Neural progenitor cell (in vitro differentiated cells): ENCODE data around the gene TTYH2. TPM values are rescaled to one million over a fixed set of nuclear protein-coding genes. Genes with fewer than 3 reads are reported as not detected.

ENCODE experiments used
- DNase-seq: peaks from one replicate; pipeline ENCODE4 v3.0.0-alpha.2; 2016; ENCODE audit warnings: low spot score
- H2AFZ ChIP-seq: fragments of 200-600 bp; sonication (generic); replicated peaks from 2 replicates; pipeline ENCODE4 v1.6.1; 2016; ENCODE audit warnings: antibody characterized with exemption
- H3F3A ChIP-seq: fragments of 200-600 bp; sonication (generic); 2 replicates; pipeline ENCODE4 v1.6.1; 2016; ENCODE audit warnings: antibody characterized with exemption, low read depth
- H3K27ac ChIP-seq: fragments of 200-600 bp; sonication (generic); 2 replicates; pipeline ENCODE4 v1.5.1; 2016; ENCODE audit warnings: mild to moderate bottlenecking
- H3K27me3 ChIP-seq: fragments of 200-600 bp; sonication (generic); 2 replicates; pipeline ENCODE4 v1.6.1; 2016; ENCODE audit warnings: mild to moderate bottlenecking, moderate library complexity
- H3K36me3 ChIP-seq: fragments of 200-600 bp; sonication (generic); 2 replicates; pipeline ENCODE4 v1.5.1; 2016
- H3K4me1 ChIP-seq: fragments of 200-600 bp; sonication (generic); 2 replicates; pipeline ENCODE4 v1.6.1; 2016; ENCODE audit warnings: mixed run types
- H3K4me2 ChIP-seq: fragments of 200-600 bp; sonication (generic); 2 replicates; pipeline ENCODE4 v1.6.1; 2016
- H3K4me3 ChIP-seq: fragments of 200-600 bp; sonication (generic); 2 replicates; pipeline ENCODE4 v1.5.1; 2016
- H3K79me2 ChIP-seq: fragments of 200-600 bp; sonication (generic); 2 replicates; pipeline ENCODE4 v1.6.1; 2016; ENCODE audit warnings: low read depth
- H3K9ac ChIP-seq: fragments of 200-600 bp; sonication (generic); 2 replicates; pipeline ENCODE4 v1.6.1; 2016
- H3K9me3 ChIP-seq: fragments of 200-600 bp; sonication (generic); 2 replicates; pipeline ENCODE4 v1.5.1; 2016; ENCODE audit warnings: low read depth
- H4K20me1 ChIP-seq: fragments of 200-600 bp; sonication (generic); 2 replicates; pipeline ENCODE4 v1.6.1; 2016; ENCODE audit warnings: low read depth
- H3K27ac Mint-ChIP-seq: 3 replicates; pipeline ENCODE4 v1.8.0; 2021; ENCODE audit warnings: mixed read lengths
- H3K27me3 Mint-ChIP-seq: 2 replicates; pipeline ENCODE4 v1.8.0; 2022; ENCODE audit warnings: low read depth, mild to moderate bottlenecking, inconsistent platforms, moderate library complexity, mixed read lengths; ENCODE audit not compliant: insufficient read depth
- H3K36me3 Mint-ChIP-seq: 3 replicates; pipeline ENCODE4 v1.8.0; 2021; ENCODE audit warnings: mixed read lengths
- H3K4me1 Mint-ChIP-seq: 3 replicates; pipeline ENCODE4 v1.8.0; 2021; ENCODE audit warnings: mixed read lengths
- H3K4me3 Mint-ChIP-seq: 3 replicates; pipeline ENCODE4 v1.8.0; 2021; ENCODE audit warnings: mild to moderate bottlenecking, moderate library complexity, mixed read lengths
- H3K9me3 Mint-ChIP-seq: 3 replicates; pipeline ENCODE4 v1.8.0; 2020; ENCODE audit warnings: mixed read lengths
- CTCF ChIP-seq: fragments of 200-600 bp; sonication (generic); IDR thresholded peaks from 2 replicates; pipeline ENCODE4 v1.5.1; 2017; ENCODE audit warnings: antibody characterized with exemption, mild to moderate bottlenecking
- EZH2 ChIP-seq: fragments of 200-600 bp; sonication (generic); IDR thresholded peaks from 2 replicates; pipeline ENCODE4 v1.6.1; 2017; ENCODE audit warnings: antibody characterized with exemption, mild to moderate bottlenecking, moderate library complexity
- EZH2phosphoT487 ChIP-seq: fragments of 200-600 bp; sonication (generic); IDR thresholded peaks from 2 replicates; pipeline ENCODE4 v1.6.1; 2017; ENCODE audit warnings: antibody characterized with exemption
- total RNA-seq: library from RNA; depleted of rRNA; stranded (reverse); fragments of >200 nt; gene quantifications from 2 replicates; pipeline ENCODE4 v1.2.3, GENCODE V29; 2015; ENCODE audit warnings: low replicate concordance

Gene TTYH2
- total RNA-seq, 1 donor from 2014 or later: 5.8 TPM

GRCh38 chr17:74235911-74236371 lies 22.6 kb downstream of the TTYH2 start:
- no peaks in the 10 kb centered on the region for H4K20me1 ChIP-seq
- no peaks in the 10 kb centered on the region for H3K27me3 ChIP-seq
- Mint-ChIP-seq H3K27me3 (peaks cover 12% of the 10 kb centered on the region), H3K4me1 (peaks cover 42% of the 10 kb centered on the region), H3K9me3 (no peaks in the 10 kb centered on the region), H3K4me3 (no peak overlapping the region), H3K27ac (peak overlapping the region; percentile 57), H3K36me3 (no peaks in the 10 kb centered on the region)
- H3K4me1 ChIP-seq: peaks cover 46% of the 10 kb centered on the region
- peak; percentile 39 for DNase-seq
- H2AFZ ChIP-seq: no peak overlapping the region
- no peaks in the 10 kb centered on the region for H3K79me2 ChIP-seq
- no peak overlapping the region for H3K4me3 ChIP-seq
- no peaks in the 10 kb centered on the region for H3K36me3 ChIP-seq
- no peak overlapping the region for H3K27ac ChIP-seq
- no peaks in the 10 kb centered on the region for H3K9me3 ChIP-seq
- peaks cover 17% of the 10 kb centered on the region for H3F3A ChIP-seq
- H3K4me2 ChIP-seq: no peak overlapping the region
- no peak for TF ChIP-seq EZH2phosphoT487
- no peak for TF ChIP-seq EZH2
- TF ChIP-seq CTCF: no peak
- no peak overlapping the region for H3K9ac ChIP-seq

- peaks cover 14% of the 10 kb centered on the region for H3K27me3 Mint-ChIP-seq
- Histone ChIP-seq H3K36me3 (no peaks in the 10 kb centered on the region), H3F3A (peaks cover 17% of the 10 kb centered on the region), H3K27me3 (no peaks in the 10 kb centered on the region), H3K9me3 (no peaks in the 10 kb centered on the region), H3K27ac (no peak overlapping the region), H3K4me2 (no peak overlapping the region), H3K79me2 (no peaks in the 10 kb centered on the region), H3K4me1 (peaks cover 38% of the 10 kb centered on the region), H2AFZ (no peak overlapping the region), H4K20me1 (no peaks in the 10 kb centered on the region), H3K9ac (no peak overlapping the region), H3K4me3 (no peak overlapping the region)
- no peak overlapping the region for H3K27ac Mint-ChIP-seq
- no peaks in the 10 kb centered on the region for H3K9me3 Mint-ChIP-seq
- H3K4me3 Mint-ChIP-seq: no peak overlapping the region
- TF ChIP-seq EZH2phosphoT487 (no peak), CTCF (no peak), EZH2 (no peak)
- no peaks in the 10 kb centered on the region for H3K36me3 Mint-ChIP-seq
- H3K4me1 Mint-ChIP-seq: peaks cover 43% of the 10 kb centered on the region
- DNase-seq: no peak
Measured at GRCh38 chr17:74237321-74237720, 23.9 kb downstream of the TTYH2 start.

DNA sequence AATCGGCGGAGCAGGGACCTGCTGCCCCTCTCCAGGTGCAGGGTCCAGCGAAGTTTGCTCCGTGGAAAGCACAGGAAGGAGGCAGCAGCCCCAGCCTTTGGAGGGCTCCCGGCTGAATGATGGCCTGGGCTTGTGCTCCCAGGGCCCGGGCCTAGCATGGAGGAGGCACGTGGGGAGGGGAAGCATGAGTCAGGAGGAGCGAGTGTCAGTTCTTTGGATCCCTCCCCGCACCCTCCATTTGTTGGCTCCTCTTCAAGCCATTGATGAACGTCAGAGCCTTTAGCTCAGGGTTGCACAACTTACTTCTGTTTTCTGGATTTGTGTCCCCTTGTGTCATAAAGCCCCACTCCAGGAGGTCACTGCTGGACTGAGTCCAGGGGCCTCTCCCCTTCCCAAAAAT lies 25.8 kb downstream of the TTYH2 start:
- no peaks in the 10 kb centered on the region for H3K27me3 ChIP-seq
- no peak overlapping the region for H3K4me2 ChIP-seq
- H3K27ac Mint-ChIP-seq: no peak overlapping the region
- no peaks in the 10 kb centered on the region for H4K20me1 ChIP-seq
- H3K9me3 ChIP-seq: no peaks in the 10 kb centered on the region
- no peak overlapping the region for H2AFZ ChIP-seq
- TF ChIP-seq EZH2phosphoT487 (no peak), CTCF (no peak)
- H3K4me1 Mint-ChIP-seq: peaks cover 36% of the 10 kb centered on the region
- H3K9me3 Mint-ChIP-seq: no peaks in the 10 kb centered on the region
- H3K27ac ChIP-seq: no peak overlapping the region
- H3F3A ChIP-seq: peaks cover 17% of the 10 kb centered on the region
- no peaks in the 10 kb centered on the region for H3K36me3 Mint-ChIP-seq
- peaks cover 9% of the 10 kb centered on the region for H3K27me3 Mint-ChIP-seq
- H3K36me3 ChIP-seq: no peaks in the 10 kb centered on the region
- H3K79me2 ChIP-seq: no peaks in the 10 kb centered on the region
- H3K9ac ChIP-seq: no peak overlapping the region
- no peak for DNase-seq
- H3K4me1 ChIP-seq: peaks cover 31% of the 10 kb centered on the region
- H3K4me3 Mint-ChIP-seq: no peak overlapping the region
- no peak overlapping the region for H3K4me3 ChIP-seq
